HG02759 (cell line): ENCODE results near the gene LUZP1.
A peak's percentile ranks its signal among the peaks of the same experiment; 100 is the strongest.
"Not testable (repeated sequence)": the region's sequence is repeated elsewhere in the genome, so short reads cannot be mapped to it uniquely, and the experiment has no call there.

ENCODE experiments used
- ATAC-seq: cut with Tn5 transposase; IDR thresholded peaks from one replicate; pipeline ENCODE4 v1.9.1; 2021; ENCODE audit warnings: mild to moderate bottlenecking, moderate library complexity; ENCODE audit not compliant: unreplicated experiment

The LUZP1 gene

DNA sequence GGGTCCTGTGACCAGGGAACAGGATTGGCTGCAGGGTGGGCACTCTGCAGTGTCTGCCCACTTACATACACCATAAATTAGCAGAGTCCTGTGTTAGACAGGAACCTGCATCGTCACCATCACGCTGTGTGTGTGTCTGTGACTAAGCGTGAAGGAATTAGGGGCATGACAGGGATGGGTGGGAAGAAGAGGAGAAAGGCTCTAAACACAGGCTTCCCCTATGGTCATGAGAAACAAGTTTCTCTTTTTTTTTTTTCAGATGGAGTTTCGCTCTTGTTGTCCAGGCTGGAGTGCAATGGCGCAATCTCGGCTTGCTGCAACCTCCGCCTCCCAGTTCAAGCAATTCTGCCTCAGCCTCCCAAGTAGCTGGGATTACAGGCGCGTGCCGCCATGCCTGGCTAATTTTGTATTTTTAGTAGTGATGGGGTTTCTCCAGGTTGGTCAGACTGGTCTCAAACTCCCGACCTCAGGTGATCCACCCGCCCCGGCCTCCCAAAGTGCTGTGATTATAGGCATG lies 20.3 kb upstream of the LUZP1 start:
- not testable (repeated sequence) for ATAC-seq

DNA sequence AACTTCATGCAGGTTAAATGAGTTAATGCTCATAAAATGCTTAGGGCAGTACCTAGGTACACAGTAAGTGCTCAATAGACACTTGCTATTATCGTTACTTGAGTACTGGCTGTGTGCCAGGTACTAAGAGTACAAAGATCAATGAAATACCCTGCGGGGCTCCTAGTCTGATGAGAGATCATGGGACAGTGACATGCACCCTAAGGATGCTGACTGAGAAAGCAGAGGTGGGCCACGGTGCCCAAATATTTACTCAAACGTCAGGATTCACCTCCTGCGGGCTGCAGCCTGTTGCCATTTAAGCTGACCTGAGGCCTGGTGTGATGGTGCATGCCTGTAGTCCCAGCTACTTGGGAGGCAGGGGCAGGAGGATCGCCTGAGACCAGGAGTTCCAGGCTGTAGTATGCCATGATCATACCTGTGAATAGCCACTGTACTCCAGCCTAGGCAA lies 19.8 kb upstream of the LUZP1 start:
- no peak for ATAC-seq

DNA sequence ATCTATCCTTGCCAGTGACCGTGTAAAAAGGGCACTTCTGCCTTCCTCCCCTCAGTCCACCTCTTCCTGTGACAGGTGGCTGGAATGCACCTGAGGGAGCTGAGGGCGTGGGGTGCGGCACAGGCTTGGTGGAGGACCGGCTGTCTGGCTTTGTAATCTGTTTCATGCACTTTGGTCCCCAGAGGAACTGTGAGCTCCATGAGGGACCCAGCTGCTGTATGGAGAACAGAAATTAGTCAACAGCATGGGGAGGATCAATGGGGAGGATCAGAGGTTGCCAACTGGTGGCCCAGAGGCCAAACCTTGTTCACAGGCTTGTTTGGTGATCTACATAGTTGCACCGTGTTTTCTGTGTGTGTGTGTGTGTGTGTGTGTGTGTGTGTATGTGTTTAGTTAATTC lies 19.0 kb upstream of the LUZP1 start:
- no peak for ATAC-seq

DNA sequence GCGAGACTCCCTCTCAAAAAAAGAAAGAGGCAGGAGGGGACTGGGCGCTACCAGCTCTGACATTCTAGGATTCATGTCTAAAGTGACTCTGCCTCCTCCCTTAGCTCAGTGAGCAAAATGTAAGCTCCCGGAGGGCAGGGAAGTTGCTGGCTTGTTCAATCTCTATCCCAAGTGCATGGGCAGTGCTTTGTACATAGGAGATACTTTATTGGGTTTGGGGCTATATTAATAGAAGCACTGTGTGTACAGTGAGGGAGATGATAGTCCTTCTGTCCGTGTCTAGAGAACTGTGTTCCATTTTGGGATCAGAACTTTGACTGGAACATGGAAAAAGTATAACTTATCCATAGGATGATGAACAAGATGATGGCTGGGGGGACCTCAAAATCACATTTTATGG lies 16.7 kb upstream of the LUZP1 start:
- ATAC-seq: no peak

DNA sequence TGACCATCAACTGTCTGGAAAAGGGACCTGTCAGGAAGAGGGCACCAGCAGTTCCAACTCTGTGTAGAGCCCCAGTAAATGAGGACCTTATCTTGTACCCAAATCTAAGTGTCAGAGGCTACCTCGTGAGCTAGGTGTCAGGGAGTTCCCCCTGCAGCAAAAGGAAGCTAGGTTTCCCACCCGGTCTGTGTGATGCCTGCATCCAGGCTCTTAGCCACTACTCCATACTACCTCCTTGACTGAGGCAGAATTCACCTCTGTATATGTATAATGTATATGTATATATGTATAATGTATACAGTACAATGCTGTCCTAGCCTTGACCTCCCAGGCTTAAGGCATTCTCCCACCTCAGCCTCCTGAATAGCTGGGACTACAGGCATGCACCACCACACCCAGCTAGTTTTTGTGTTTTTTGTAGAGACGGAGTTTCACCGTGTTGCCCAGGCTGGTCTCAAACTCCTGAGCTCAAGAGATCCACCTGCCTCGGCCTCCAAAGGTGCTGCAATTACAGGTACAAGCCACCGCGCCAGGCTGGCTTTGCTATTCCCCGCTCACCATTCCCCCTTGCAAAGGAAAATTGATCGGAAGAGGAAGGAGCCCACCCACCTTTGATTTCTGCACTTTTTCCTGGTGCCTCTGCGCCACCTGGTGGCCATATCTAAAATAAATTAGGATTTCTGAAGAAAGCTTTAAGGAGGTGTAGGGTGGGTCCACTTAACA lies 15.7 kb upstream of the LUZP1 start:
- no peak for ATAC-seq

DNA sequence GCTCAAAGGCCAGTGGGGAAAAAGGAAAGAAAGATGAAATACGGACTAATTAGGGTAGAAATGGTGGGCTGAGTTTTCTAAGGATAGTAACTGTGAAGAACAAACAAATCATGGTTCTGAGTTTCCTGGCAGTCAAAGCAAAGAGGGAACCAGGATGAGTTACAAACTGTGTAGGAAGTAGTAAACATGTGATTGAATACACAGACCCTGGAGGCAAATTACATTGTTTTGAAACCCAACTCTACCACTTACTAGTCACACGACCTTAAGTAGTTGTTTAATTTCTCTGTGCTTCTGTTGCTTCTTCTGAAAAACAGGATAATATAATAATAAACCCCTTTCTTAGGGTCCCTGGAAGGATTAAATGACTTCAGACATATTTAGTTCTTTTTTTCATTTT lies 11.2 kb upstream of the LUZP1 start:
- ATAC-seq: no peak

DNA sequence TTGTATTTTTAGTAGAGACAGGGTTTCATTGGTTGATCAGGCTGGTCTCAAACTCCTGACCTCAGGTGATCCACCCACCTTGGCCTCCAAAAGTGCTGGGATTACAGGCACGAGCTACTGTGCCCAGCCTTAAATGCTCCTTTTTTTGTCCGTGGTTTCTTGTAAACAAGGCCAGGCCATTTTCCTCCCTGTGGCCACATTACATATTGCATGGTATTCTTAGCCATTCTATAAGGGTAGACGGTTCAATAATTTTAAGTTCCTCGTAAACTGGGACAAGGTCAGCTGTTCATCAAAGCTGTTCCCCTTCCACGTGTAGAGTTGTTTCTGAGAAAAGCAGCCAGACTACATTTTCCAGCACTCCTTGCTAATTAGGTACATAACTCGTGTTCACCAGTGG lies 10.3 kb upstream of the LUZP1 start:
- no peak for ATAC-seq

DNA sequence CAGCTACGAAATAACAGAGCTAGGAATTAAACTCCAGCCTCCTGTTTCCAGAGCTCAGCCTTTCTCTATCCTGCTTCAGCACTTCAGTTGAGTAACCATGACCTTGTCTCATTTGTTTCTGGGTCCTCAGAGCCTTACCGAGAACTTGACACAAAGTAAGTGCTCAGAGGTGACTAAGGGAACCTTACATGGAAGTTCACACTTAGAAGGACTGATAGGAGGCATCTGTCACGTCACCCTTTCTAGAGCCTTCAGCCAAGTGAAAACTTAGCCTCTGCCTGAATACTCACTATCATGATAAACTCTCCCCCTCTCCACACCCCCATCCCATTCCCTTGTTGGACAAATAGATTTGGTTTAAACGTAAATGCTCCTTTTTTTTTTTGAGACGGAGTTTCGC lies 9.8 kb upstream of the LUZP1 start:
- no peak for ATAC-seq

DNA sequence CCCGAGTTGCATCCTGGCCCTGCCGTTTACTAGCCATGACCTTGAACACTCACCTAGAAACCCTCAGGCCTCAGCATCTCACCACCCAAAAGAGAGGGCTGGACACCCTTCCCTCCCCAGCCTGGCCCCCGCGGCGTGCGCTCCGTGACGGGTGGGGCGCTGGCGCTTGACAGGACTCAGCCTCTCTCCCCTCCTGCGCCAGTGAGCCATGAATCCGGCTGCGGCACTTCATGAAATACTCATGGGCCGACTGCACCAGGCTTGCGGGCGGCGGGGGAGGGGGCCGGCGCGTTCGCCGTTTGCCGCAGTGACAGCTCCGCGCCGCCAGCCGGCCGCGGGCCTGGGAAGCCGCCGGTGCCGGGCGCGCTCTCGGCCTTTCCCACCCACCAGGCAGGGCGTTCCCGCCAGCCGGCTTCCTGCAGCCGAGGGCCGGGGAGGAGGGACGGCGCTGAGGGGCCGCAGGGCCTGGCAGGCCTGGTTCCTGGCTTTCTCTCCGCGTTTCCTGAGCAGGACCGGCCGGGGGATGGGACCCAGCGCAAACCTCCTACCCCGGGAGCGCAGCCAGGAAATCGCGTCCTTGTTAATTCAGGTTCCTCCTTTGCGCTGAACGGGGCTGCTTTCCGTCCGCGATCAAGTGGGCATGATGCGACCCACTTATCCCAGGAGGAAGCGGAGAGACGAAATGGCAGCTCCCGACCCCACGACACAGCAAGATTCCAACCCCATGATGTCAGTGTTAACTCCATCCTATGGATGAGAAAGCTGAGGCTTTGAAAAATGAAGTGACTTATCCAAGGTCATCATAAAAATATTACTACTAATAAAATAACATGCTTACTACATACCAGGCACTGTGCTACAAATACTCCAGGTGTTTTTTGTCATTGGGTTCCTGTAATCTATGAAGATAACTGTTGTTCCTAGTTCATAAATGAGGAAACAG lies 9.1 kb upstream of the LUZP1 start:
- ATAC-seq: peak; percentile 86

DNA sequence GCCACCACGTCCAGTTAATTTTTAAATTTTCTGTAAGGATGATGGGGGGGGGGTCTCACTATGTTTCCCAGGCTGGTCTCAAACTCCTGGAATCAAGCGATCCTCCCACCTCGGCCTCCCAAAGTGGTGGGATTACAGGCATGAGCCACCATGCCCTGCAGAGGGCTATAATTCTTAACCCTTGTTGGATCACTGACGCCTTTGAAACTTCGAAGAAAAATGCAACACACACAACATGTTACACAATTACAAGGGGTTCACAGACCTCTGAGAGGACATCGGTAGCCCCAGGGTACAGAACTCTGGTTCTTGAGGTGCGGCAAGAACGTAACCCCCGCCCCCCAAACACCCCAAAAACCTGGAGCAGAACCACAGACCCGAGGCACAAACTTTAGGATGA lies 8.4 kb upstream of the LUZP1 start:
- no peak for ATAC-seq

DNA sequence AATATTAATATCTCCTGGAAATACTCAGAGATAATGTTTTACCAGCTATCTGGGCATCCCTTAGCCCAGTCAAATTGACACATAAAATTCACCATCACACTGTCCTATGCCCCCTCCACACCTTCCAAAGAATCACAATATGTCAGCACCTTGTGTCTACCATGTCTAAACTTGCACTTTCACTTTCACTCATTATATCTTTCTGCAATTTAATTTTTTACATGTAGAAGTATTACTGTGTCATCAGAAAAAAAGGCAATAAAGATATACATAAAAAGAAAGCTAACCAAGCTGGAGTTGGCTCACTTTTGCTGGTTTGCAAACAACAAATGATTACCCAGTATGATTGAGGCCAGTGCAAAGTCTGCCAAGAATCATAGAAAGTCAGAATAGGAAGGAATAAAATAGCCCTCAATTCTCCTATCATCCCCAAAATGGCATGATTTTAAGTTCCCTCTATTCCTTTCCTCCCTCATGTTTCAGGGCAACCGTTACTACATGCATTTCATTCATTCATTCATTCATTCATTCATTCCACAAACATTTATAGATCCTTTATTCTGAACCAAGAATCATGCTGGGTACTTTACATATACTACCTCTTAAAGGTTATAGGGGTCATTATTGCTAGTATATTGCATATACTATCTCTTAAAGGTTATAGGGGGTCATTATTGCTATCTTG lies 5.9 kb upstream of the LUZP1 start:
- no peak for ATAC-seq

DNA sequence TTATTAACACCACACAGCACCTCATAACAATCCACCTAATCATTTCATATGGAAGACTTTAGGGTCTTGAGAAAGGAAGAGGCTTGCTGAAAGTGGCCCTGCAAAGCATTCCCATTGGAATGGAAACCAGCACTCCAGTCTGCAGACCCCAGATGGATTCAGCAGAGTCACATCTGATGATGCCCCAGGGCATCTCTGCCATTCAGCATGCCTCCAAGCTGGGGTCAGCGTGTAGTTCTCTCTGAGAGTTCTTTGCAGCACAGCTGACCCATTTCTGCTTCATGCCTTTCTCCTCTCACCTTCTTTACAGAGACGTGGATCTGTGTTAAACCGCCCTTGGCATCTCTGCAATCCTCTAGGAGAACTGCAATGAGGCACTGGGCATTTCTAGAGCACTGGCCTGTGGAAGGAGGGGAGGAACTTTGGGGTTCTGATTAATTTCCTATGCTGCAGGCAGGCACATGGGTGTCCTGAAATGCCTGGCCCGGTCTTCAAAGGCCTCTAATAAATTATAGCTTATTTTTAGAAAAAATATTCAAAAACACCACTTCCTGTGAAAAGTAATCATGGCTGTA lies 2.6 kb upstream of the LUZP1 start:
- ATAC-seq: no peak

DNA sequence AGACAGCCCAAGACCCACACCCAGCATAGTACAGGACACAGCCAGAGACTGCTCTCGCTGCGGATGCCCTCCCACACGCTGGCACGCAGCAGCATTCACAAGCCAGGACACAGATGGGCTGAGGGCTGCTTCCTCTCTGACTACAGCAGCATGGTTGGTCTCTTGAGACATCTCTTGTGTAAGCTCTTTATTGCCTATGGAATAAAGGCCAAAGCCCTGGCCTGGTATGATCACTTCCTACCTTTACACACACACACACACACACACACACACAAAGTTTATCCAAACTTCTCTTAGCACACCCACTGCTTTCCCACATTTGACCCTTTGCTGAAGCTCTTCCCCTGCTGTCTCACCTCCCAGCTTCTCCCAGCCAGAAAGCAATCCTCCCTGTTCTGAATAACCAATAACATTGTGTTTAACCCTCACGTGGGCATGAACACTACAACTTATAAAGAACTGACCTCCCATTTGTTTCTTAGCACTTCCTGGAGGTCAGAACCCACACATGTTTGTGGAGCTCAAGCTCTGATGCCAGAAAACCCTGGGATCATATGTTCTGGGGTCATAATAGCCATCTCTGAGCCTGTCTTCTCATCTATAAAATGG lies 1.2 kb upstream of the LUZP1 start:
- no peak for ATAC-seq

DNA sequence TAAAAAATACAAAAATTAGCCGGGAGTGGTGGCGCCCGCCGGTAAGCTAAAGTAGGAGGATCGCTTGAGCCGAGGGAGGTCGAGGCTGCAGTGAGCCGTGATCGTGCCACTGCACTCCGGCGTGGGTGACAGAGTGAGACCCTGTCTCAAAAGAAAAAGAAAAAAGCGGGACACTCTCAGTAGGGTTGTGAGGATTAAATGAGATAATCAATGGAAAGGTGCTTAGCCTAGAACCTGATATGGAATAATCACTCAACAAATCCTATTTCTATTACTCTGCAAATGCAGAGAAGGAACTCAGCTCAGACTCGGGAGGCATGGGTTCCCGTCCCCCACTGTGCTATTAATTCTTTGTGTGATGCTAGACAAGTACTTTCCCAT lies 529 bp upstream of the LUZP1 start:
- ATAC-seq: no peak

DNA sequence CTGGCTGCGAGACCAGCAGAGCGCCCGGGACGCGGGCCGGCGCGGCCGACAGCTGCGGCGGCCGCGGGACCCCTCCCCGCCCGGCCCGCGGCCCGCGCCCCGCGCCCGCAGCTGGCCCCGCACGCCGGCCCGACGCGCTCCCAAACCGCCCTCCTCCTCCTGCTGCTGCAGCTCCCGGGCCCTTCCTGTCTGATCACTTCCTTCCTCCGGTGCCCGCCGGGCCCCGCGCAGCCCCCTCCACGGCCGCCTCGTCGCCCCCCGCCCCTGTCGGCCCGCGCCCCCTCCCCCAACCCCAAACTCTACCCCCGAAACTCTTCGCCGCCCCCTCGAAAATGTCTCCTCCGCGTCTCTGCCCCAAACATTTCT lies 594 bp downstream of the LUZP1 start:
- peak; percentile 21 for ATAC-seq

DNA sequence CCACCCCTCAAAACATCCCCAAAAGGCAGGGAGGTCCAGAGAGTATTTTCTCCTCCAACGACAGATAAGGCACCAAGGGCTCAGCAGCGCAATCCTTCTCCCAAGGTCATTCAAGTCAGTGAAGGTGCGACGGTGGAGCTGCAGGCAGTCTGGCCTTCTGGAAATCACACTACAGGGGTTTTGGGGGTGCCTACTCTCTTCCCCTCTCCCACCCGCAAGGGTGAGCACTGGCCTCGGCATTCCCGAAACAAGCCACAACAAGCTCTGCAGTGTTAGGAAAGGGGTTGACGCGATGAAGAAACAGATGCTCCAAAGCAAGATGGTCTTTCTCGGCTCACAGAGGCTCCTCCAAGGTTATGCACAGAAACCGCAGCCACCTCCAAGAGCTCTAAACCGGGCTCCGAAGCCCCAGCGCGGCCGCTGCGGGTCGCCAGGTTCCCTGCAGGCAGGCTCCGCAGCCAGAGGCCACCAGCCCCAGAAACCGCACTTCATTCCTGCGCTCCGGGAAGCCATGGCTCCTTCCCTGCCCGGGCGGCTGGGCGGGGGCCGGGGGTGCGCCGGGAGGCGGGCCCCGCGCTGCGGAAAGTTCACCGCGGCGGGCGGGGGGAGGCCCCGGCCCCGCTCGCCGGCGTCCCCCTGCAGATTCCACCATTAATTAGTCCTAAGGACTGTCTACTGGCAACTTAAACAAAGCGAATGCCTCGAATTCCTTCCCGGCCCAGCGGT lies 1.1 kb downstream of the LUZP1 start:
- ATAC-seq: peak; percentile 16

DNA sequence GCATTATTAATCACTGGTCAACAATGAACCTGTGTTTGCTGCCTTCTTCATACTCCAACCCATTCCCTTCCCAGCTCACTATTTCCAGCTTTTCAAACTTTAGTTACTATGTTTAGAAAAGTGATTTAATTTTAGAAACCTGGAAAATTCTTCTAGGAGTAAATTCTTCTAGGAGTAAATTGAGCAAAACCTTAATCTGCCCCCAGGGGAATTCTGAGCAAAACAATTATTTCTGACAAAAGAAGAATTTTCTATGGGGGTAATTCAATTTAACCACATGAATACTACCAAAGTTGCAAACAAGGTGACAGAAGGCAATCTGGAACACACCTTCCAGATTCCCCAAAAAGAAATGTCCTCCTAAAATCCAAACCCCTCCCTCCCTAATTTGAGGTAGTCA lies 1.8 kb downstream of the LUZP1 start:
- ATAC-seq: no peak

DNA sequence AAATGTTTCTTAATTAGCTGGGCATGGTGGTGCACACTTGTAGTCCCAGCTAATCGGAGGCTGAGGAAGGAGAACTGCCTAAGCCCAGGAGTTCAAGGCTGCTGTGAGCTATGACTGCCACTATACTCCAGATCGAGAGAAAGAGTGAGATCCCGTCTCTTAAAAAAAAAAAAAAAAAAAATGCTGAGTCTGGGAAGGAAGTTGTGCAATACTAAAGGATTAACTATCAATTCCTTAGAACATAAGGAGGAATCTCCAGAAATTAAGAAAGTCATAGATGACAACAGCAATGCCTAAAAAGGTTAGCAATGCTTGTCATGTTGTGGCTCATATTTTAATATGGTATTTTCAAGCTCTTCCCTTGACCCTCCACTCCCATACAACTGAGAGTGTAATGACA lies 5.3 kb downstream of the LUZP1 start:
- ATAC-seq: no peak

DNA sequence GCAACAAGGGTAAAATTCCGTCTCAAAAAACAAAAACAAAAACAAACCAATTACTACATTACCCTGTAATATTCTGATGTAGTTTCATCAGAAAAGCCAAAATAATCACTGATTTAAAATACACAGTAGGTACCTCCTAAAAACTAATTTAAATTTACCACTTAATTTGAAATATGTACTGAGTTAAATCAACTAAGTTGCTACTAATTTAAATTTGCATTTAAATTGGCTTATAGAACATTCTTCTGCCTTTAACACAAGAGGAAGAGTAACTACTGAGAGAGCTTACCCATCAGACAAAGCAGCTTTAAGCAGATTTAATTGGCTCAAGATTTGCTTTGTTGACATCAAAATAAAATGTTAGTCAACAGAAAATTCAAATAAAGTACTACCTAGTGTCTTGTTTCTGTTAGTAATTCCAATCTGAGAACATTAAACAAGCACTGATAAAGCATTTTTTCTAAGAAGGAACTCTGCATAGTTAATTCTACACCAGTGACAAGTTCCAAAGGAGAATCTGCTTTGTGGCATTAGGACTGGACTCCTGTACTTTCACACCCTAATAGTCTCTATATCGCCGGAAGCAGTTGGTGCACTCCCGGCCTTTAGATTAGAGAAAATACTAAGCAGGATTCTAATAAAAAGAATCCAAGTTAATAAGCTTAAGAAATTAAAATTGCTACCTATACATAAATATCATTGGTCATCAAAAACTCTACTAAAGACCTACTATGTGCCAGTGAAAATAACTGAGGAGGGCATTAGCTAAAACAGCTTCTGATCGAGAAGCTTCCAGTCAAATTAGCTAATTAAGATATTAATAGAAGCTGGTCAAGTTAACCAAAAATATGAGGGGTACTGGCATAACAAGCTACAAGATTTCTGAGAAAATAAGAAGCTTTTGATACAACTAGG lies 8.4 kb downstream of the LUZP1 start:
- ATAC-seq: no peak
